Muscle of leg (tissue), 11 donors: Measurements from ENCODE around the gene NRCAM. TPM values are rescaled to one million over a fixed set of nuclear protein-coding genes. Genes with fewer than 3 reads are reported as not detected.

ENCODE experiments used
- DNase-seq: peaks from one replicate; pipeline ENCODE4 v3.0.0; 2013
- H3K27ac ChIP-seq: one replicate; pipeline ENCODE4 v1.5.1; 2013; ENCODE audit warnings: mild to moderate bottlenecking, low read length, control low read depth
- H3K27me3 ChIP-seq: one replicate; pipeline ENCODE4 v1.6.1; 2013; ENCODE audit warnings: low read length; ENCODE audit not compliant: control insufficient read depth, insufficient read depth
- H3K36me3 ChIP-seq: one replicate; pipeline ENCODE4 v1.6.1; 2013; ENCODE audit warnings: low read length; ENCODE audit not compliant: control insufficient read depth, insufficient read depth
- H3K4me1 ChIP-seq: one replicate; pipeline ENCODE4 v1.6.1; 2013; ENCODE audit warnings: low read length; ENCODE audit not compliant: control insufficient read depth, insufficient read depth
- H3K4me3 ChIP-seq: one replicate; pipeline ENCODE4 v1.5.1; 2013; ENCODE audit warnings: low read length, control low read depth
- H3K9me3 ChIP-seq: replicated peaks from 2 replicates; pipeline ENCODE4 v1.6.1; 2013; ENCODE audit warnings: low read depth, low read length; ENCODE audit not compliant: control insufficient read depth
- WGBS: methylation state at CpG from one replicate; pipeline ENCODE4 v1.1.5; 2013; ENCODE audit warnings: missing lambda C conversion rate; ENCODE audit not compliant: insufficient coverage; 5-methylcytosine and 5-hydroxymethylcytosine counted together
- polyA plus RNA-seq, 8 donors: library from polyadenylated mRNA; unstranded; fragments of 120-200 nt; gene quantifications; one replicate each; pipeline versions ENCODE4 v1.2.1 to v1.2.3, GENCODE V29; 2013; ENCODE audit warnings: inconsistent platforms in 1 of 8, low replicate concordance in 1 of 8; ENCODE audit not compliant: insufficient read length in 8 of 8, insufficient read depth in 1 of 8
- total RNA-seq: library from RNA; stranded (reverse); fragments of 120-200 nt; gene quantifications from one replicate; pipeline ENCODE4 v1.2.4, GENCODE V29; 2013

Gene NRCAM
- total and polyA plus RNA-seq, 9 donors, result 17.5 to 35.6 (median 23.3) TPM

GRCh38 chr7:108226816-108227299 is 229.4 kb downstream of the NRCAM start:
- Histone ChIP-seq H3K9me3 (no peaks in the 10 kb centered on the region), H3K27ac (no peak overlapping the region)
- WGBS, result 0% methylated on average over 1 of the region's 3 CpGs

GRCh38 chr7:108225531-108226181 is 230.6 kb downstream of the NRCAM start:
- no peaks in the 10 kb centered on the region for H3K9me3 ChIP-seq
- no peaks in the 10 kb centered on the region for H3K36me3 ChIP-seq
- H3K27ac ChIP-seq, result no peak overlapping the region
- no CpG with 5 or more reads among the region's 2 CpGs for WGBS
- peaks cover 4% of the 10 kb centered on the region for H3K4me1 ChIP-seq
- H3K27me3 ChIP-seq, result no peaks in the 10 kb centered on the region
- DNase-seq, result no peak
- H3K4me3 ChIP-seq, result no peak overlapping the region

More at GRCh38 chr7:108226816-108227299, 229.4 kb downstream of the NRCAM start:
- no peaks in the 10 kb centered on the region for H3K36me3 ChIP-seq
- DNase-seq, result no peak
- no peak overlapping the region for H3K4me3 ChIP-seq
- H3K27me3 ChIP-seq, result no peaks in the 10 kb centered on the region
- H3K4me1 ChIP-seq, result peaks cover 4% of the 10 kb centered on the region

- Histone ChIP-seq H3K4me3 (no peak overlapping the region), H3K27me3 (no peaks in the 10 kb centered on the region), H3K36me3 (no peaks in the 10 kb centered on the region), H3K9me3 (no peaks in the 10 kb centered on the region), H3K4me1 (peaks cover 4% of the 10 kb centered on the region), H3K27ac (no peak overlapping the region)
- no peak for DNase-seq
- no CpG with 5 or more reads among the region's 1 CpG for WGBS
Observed at GRCh38 chr7:108224387-108224786, 231.8 kb downstream of the NRCAM start.

DNA sequence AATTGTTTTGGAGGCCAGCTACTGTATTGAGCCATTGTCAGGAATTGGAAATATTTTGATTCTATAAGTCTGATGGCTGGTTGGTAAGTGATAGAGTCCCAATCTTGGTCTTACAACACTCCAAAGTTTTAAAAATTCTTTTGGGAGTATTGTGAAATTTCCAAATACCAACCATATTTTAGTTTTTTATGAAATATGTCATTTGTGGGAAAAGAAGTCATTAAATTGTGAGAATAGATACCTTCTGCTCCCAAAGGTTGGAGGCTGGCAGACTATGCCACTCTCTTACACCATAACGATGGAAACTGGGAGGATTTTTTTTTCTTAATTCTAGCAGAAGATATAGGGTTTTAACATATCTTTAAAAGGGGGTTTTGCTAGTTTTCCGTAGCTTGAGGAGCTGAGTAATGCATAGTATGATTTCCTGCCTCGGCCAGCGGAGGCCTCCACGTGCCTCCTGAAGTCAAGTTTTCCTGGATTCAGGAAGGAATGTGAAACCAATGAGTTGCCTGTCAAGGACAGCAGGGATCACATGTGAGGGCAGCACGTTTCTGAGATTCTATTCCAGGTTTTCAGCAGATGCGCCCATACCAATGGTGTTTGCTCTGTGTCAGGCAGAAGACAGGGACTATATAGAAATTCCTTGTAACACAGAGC is 233.9 kb downstream of the NRCAM start:
- H3K36me3 ChIP-seq, result no peaks in the 10 kb centered on the region
- no peak overlapping the region for H3K4me3 ChIP-seq
- H3K27me3 ChIP-seq, result no peaks in the 10 kb centered on the region
- H3K9me3 ChIP-seq, result no peaks in the 10 kb centered on the region
- H3K27ac ChIP-seq, result no peak overlapping the region
- peaks cover 4% of the 10 kb centered on the region for H3K4me1 ChIP-seq
- no peak for DNase-seq
- WGBS, result 49% methylated on average over 6 of the region's 7 CpGs

- WGBS, result 100% methylated on average over 3 of the region's 7 CpGs
- no peak overlapping the region for H3K27ac ChIP-seq
- H3K9me3 ChIP-seq, result no peaks in the 10 kb centered on the region
- H3K4me3 ChIP-seq, result no peak overlapping the region
- DNase-seq, result no peak
- no peaks in the 10 kb centered on the region for H3K36me3 ChIP-seq
- no peaks in the 10 kb centered on the region for H3K27me3 ChIP-seq
- H3K4me1 ChIP-seq, result no peaks in the 10 kb centered on the region
Observed at GRCh38 chr7:108211382-108212201, 244.6 kb downstream of the NRCAM start.

DNA sequence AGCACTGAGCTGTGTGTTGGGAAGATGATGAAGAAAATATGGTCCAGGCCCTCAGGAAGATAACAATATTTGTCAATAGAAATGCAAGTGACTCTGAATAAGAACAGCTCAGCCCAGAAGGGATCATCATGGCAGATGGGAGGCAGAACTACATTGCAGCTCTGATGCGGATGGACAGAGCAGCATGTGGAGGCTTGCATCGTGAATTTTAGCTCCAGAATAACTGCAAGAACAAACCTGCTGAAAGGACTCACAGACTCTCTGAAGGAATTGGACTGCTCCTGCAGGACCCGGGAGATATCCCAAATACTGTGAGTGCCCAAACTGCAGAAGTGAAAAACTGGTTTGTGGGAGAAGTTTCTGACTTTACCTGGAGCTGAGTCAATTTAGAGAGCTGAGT is 245.4 kb downstream of the NRCAM start:
- WGBS, result 93% methylated on average over 3 of the region's 3 CpGs
- Histone ChIP-seq H3K4me1 (no peaks in the 10 kb centered on the region), H3K27me3 (no peaks in the 10 kb centered on the region), H3K9me3 (no peaks in the 10 kb centered on the region), H3K27ac (no peak overlapping the region), H3K4me3 (no peak overlapping the region), H3K36me3 (no peaks in the 10 kb centered on the region)
- DNase-seq, result no peak

- no peaks in the 10 kb centered on the region for H3K27me3 ChIP-seq
- H3K27ac ChIP-seq, result no peak overlapping the region
- no peaks in the 10 kb centered on the region for H3K9me3 ChIP-seq
- H3K4me3 ChIP-seq, result no peak overlapping the region
- DNase-seq, result no peak
- peaks cover 2% of the 10 kb centered on the region for H3K4me1 ChIP-seq
- no peaks in the 10 kb centered on the region for H3K36me3 ChIP-seq
Observed at GRCh38 chr7:108205311-108205710, 250.9 kb downstream of the NRCAM start.

DNA sequence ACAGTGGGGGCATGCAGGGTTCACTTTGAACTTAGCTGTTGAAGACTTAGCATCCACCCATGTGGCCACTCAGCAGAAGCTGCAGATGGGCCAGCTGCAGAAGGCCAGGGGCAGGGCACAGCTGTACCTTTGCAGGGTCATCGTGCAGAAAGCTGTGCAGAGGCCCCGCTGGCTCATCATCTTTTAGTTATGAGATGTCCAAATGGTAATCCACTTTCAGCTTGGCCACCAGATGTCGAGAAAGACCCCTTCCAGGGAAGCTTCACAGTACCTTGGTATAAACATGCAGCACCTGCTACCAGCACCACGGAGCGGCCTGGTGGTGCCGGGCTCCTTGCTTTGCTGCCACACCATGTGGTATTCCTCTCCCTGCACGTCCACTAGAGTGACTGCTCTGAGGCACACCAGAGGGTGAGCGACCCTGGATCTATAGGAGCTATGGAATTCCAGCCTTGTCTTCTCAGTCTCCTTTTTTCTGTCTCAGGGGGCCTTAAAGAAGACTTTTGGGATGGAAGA is 251.9 kb downstream of the NRCAM start:
- Histone ChIP-seq H3K4me1 (peaks cover 2% of the 10 kb centered on the region), H3K9me3 (no peaks in the 10 kb centered on the region), H3K27me3 (no peaks in the 10 kb centered on the region), H3K4me3 (no peak overlapping the region), H3K36me3 (no peaks in the 10 kb centered on the region), H3K27ac (no peak overlapping the region)
- DNase-seq, result no peak
- 79% methylated on average over 6 of the region's 8 CpGs for WGBS

GRCh38 chr7:108203537-108203936 is 252.7 kb downstream of the NRCAM start:
- no peaks in the 10 kb centered on the region for H3K27me3 ChIP-seq
- no peak for DNase-seq
- no peak overlapping the region for H3K27ac ChIP-seq
- WGBS, result 16% methylated on average over 4 of the region's 5 CpGs
- no peaks in the 10 kb centered on the region for H3K36me3 ChIP-seq
- H3K4me1 ChIP-seq, result peaks cover 2% of the 10 kb centered on the region
- H3K9me3 ChIP-seq, result no peaks in the 10 kb centered on the region
- no peak overlapping the region for H3K4me3 ChIP-seq

DNA sequence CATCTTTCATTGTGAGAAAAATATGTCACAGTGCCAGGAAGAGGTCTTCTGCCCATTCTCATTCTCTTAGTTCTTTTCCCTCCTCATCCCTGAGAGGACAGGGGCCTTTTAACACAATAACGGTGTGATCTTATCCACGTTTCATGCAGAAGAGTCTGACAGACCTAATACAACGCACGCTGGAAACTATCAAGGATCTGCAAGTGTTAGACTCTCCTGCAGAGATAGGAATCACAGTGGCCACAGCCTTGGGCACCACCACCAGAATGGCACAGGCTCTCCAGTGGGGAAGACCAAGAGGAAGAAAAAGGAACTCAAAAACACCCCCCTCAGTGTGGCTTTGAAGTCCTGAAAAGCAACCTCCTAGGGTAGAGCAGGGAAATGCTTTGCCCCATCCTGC is 253.5 kb downstream of the NRCAM start:
- Histone ChIP-seq H3K4me3 (no peak overlapping the region), H3K36me3 (no peaks in the 10 kb centered on the region), H3K27ac (no peak overlapping the region), H3K9me3 (no peaks in the 10 kb centered on the region), H3K27me3 (no peaks in the 10 kb centered on the region), H3K4me1 (peaks cover 2% of the 10 kb centered on the region)
- DNase-seq, result no peak
- 53% methylated on average over 4 of the region's 4 CpGs for WGBS
